H9 (cell line): ENCODE measurements around the gene LSMEM2. TPM values are rescaled to one million over a fixed set of nuclear protein-coding genes. Genes with fewer than 3 reads are reported as not detected.

ENCODE experiments used
- DNase-seq: peaks from one replicate; pipeline ENCODE4 v3.0.0-alpha.2; 2017
- H2AFZ ChIP-seq: one replicate; pipeline ENCODE4 v1.6.1; 2013; ENCODE audit warnings: mild to moderate bottlenecking, low read length, control low read depth, moderate library complexity
- H2AK5ac ChIP-seq: 2 replicates; pipeline ENCODE4 v1.6.1; 2013; ENCODE audit warnings: low read length, control low read depth, mixed read lengths; ENCODE audit not compliant: insufficient read length
- H2BK120ac ChIP-seq: one replicate; pipeline ENCODE4 v1.6.1; 2013; ENCODE audit warnings: low read depth, mild to moderate bottlenecking, low read length, control low read depth, inconsistent platforms; ENCODE audit not compliant: poor library complexity, severe bottlenecking
- H2BK12ac ChIP-seq: 2 replicates; pipeline ENCODE4 v1.6.1; 2013; ENCODE audit warnings: low read length, control low read depth, mixed read lengths, low read depth; ENCODE audit not compliant: insufficient read length
- H2BK15ac ChIP-seq: 2 replicates; pipeline ENCODE4 v1.6.1; 2013; ENCODE audit warnings: low read depth, low read length, control low read depth
- H2BK20ac ChIP-seq: one replicate; pipeline ENCODE4 v1.6.1; 2013; ENCODE audit warnings: low read depth, mild to moderate bottlenecking, low read length, control low read depth, inconsistent platforms; ENCODE audit not compliant: poor library complexity, severe bottlenecking
- H2BK5ac ChIP-seq: 2 replicates; pipeline ENCODE4 v1.6.1; 2013; ENCODE audit warnings: low read length, control low read depth, mixed read lengths; ENCODE audit not compliant: insufficient read length
- H3K14ac ChIP-seq: 2 replicates; pipeline ENCODE4 v1.6.1; 2013; ENCODE audit warnings: low read length, control low read depth; ENCODE audit not compliant: insufficient read depth
- H3K18ac ChIP-seq: 2 replicates; pipeline ENCODE4 v1.6.1; 2013; ENCODE audit warnings: low read depth, mild to moderate bottlenecking, mixed read lengths, low read length, control low read depth; ENCODE audit not compliant: insufficient read length
- H3K23ac ChIP-seq: 2 replicates; pipeline ENCODE4 v1.6.1; 2013; ENCODE audit warnings: low read length, control low read depth, mixed read lengths, low read depth; ENCODE audit not compliant: insufficient read length
- H3K23me2 ChIP-seq: 2 replicates; pipeline ENCODE4 v1.6.1; 2013; ENCODE audit warnings: low read depth, mild to moderate bottlenecking, mixed read lengths, low read length, control low read depth; ENCODE audit not compliant: insufficient read length, poor library complexity, severe bottlenecking
- H3K27ac ChIP-seq: 2 replicates; pipeline ENCODE4 v1.5.1; 2013; ENCODE audit warnings: low read length, control low read depth, mixed read lengths, low read depth; ENCODE audit not compliant: insufficient read length
- H3K27me3 ChIP-seq: 2 replicates; pipeline ENCODE4 v1.6.1; 2013; ENCODE audit warnings: low read length, control low read depth, inconsistent platforms; ENCODE audit not compliant: insufficient read depth
- H3K4ac ChIP-seq: 2 replicates; pipeline ENCODE4 v1.6.1; 2013; ENCODE audit warnings: low read depth, mild to moderate bottlenecking, control low read depth, inconsistent platforms, low read length, moderate library complexity
- H3K4me1 ChIP-seq: 2 replicates; pipeline ENCODE4 v1.6.1; 2013; ENCODE audit warnings: low read length, control low read depth, inconsistent platforms; ENCODE audit not compliant: insufficient read depth
- H3K4me2 ChIP-seq: 2 replicates; pipeline ENCODE4 v1.6.1; 2013; ENCODE audit warnings: low read length, control low read depth, mixed read lengths; ENCODE audit not compliant: insufficient read length, insufficient read depth
- H3K56ac ChIP-seq: 2 replicates; pipeline ENCODE4 v1.6.1; 2013; ENCODE audit warnings: low read depth, mild to moderate bottlenecking, mixed read lengths, low read length, control low read depth; ENCODE audit not compliant: insufficient read length
- H3K79me1 ChIP-seq: 2 replicates; pipeline ENCODE4 v1.6.1; 2013; ENCODE audit warnings: low read depth, mild to moderate bottlenecking, moderate library complexity, low read length, control low read depth, inconsistent platforms; ENCODE audit not compliant: insufficient read depth, poor library complexity, severe bottlenecking
- H3K79me2 ChIP-seq: 2 replicates; pipeline ENCODE4 v1.6.1; 2013; ENCODE audit warnings: low read length, control low read depth, inconsistent platforms; ENCODE audit not compliant: insufficient read depth
- H3K9ac ChIP-seq: 2 replicates; pipeline ENCODE4 v1.6.1; 2013; ENCODE audit warnings: low read length, control low read depth, mixed read lengths; ENCODE audit not compliant: insufficient read length; ENCODE audit errors: extremely low read depth
- H3K9me3 ChIP-seq: one replicate; pipeline ENCODE4 v1.6.1; 2013; ENCODE audit warnings: low read depth, low read length, inconsistent platforms; ENCODE audit not compliant: control insufficient read depth
- H3T11ph ChIP-seq: one replicate; pipeline ENCODE4 v1.6.1; 2013; ENCODE audit warnings: mild to moderate bottlenecking, low read length, control low read depth, inconsistent platforms
- H4K20me1 ChIP-seq: one replicate; pipeline ENCODE4 v1.6.1; 2013; ENCODE audit not compliant: control insufficient read depth, insufficient read length, insufficient read depth
- H4K5ac ChIP-seq: 2 replicates; pipeline ENCODE4 v1.6.1; 2013; ENCODE audit warnings: low read depth, mild to moderate bottlenecking, mixed read lengths, low read length, control low read depth; ENCODE audit not compliant: insufficient read length
- H4K8ac ChIP-seq: replicated peaks from 2 replicates; pipeline ENCODE4 v1.6.1; 2013; ENCODE audit warnings: low read length, control low read depth, mixed read lengths, low read depth; ENCODE audit not compliant: insufficient read length
- H4K91ac ChIP-seq: 2 replicates; pipeline ENCODE4 v1.6.1; 2013; ENCODE audit warnings: low read depth, mild to moderate bottlenecking, moderate library complexity, mixed read lengths, low read length, control low read depth; ENCODE audit not compliant: insufficient read length
- H3K27ac Mint-ChIP-seq, 3 experiments: 2 replicates in 2 of 3; 3 replicates in 1 of 3; pipeline ENCODE4 v1.8.0; 2020 to 2021; ENCODE audit warnings: mixed read lengths in 3 of 3, mild to moderate bottlenecking in 1 of 3, moderate library complexity in 1 of 3
- H3K27me3 Mint-ChIP-seq: 2 replicates; pipeline ENCODE4 v1.8.0; 2021; ENCODE audit warnings: low read depth, mild to moderate bottlenecking, moderate library complexity, mixed read lengths
- H3K36me3 Mint-ChIP-seq, 3 experiments: 2 replicates in 2 of 3; 3 replicates in 1 of 3; pipeline ENCODE4 v1.8.0; 2020 to 2021; ENCODE audit warnings: low read depth in 3 of 3, mixed read lengths in 3 of 3; ENCODE audit not compliant: insufficient read depth in 1 of 3
- H3K4me1 Mint-ChIP-seq, 2 experiments: 2 replicates each; pipeline ENCODE4 v1.8.0; 2020; ENCODE audit warnings: mixed read lengths in 2 of 2
- H3K4me3 Mint-ChIP-seq, 2 experiments: 2 replicates in 1 of 2; 3 replicates in 1 of 2; pipeline ENCODE4 v1.8.0; 2020 to 2021; ENCODE audit warnings: mild to moderate bottlenecking in 2 of 2, mixed read lengths in 2 of 2, moderate library complexity in 1 of 2
- H3K9me3 Mint-ChIP-seq, 2 experiments: 2 replicates in 1 of 2; 3 replicates in 1 of 2; pipeline ENCODE4 v1.8.0; 2020; ENCODE audit warnings: mild to moderate bottlenecking in 2 of 2, mixed read lengths in 2 of 2, moderate library complexity in 1 of 2
- WGBS: extraction: QIAGEN DNeasy Blood & Tissue Kit; methylation state at CpG from one replicate; pipeline ENCODE4 v1.1.7; 2013; ENCODE audit warnings: missing lambda C conversion rate, low lambda C conversion rate, mixed read lengths; ENCODE audit not compliant: insufficient read length; ENCODE audit errors: extremely low coverage; 5-methylcytosine and 5-hydroxymethylcytosine counted together
- total RNA-seq: library from RNA; stranded (reverse); gene quantifications from 2 replicates; pipeline ENCODE4 v1.2.1, GENCODE V29; 2021
- TF ChIP-seq, protein P1 (sequence below): fragments of 200-600 bp; sonication (generic); conservative IDR thresholded peaks from 3 replicates; pipeline ENCODE4 v1.8.0; 2021; ENCODE audit warnings: antibody characterized with exemption, mild to moderate bottlenecking

LSMEM2 gene
- total RNA-seq, 1 experiment from 2014 or later, result 0.50 TPM

DNA sequence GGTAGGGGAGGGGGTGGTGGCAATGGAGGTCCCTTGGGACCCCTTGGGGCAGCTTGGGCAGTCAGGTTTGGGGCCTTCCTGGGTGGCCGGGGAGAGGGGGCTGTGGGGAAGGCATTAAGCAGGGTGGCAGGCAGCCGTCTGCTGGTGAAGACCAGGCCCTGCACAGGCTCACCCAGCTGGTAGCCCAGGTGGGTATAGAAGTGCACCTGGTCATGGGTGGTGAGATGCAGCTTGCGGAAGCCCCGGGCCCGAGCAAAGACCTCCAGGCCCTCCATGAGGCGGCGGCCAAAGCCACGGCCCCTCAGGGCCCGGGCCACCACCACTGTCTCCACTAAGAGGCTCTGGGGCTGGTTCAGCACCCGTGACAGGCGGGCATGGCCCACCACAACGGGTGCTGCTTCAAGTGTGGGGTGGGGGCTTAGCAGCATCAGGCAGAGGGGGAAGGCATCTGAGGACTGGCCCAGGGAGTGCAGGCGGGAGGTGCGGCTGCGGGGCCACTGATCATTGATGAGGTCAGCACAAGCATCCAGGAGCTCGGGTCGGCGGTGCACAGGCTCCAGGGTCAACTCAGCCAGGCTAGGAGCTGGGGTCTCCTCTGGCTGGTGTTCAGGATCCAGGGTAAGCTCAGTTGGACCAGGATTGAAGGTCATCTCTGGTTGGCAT is 18.0 kb downstream of the LSMEM2 start:
- no peaks in the 10 kb centered on the region for H3K79me1 ChIP-seq
- H3K27me3 ChIP-seq, result no peaks in the 10 kb centered on the region
- no peak overlapping the region for H3K4me2 ChIP-seq
- H2BK120ac ChIP-seq, result no peak overlapping the region
- no peak overlapping the region for H4K5ac ChIP-seq
- no peaks in the 10 kb centered on the region for H3K9me3 ChIP-seq
- H4K91ac ChIP-seq, result no peak overlapping the region
- TF ChIP-seq, protein P1, sequence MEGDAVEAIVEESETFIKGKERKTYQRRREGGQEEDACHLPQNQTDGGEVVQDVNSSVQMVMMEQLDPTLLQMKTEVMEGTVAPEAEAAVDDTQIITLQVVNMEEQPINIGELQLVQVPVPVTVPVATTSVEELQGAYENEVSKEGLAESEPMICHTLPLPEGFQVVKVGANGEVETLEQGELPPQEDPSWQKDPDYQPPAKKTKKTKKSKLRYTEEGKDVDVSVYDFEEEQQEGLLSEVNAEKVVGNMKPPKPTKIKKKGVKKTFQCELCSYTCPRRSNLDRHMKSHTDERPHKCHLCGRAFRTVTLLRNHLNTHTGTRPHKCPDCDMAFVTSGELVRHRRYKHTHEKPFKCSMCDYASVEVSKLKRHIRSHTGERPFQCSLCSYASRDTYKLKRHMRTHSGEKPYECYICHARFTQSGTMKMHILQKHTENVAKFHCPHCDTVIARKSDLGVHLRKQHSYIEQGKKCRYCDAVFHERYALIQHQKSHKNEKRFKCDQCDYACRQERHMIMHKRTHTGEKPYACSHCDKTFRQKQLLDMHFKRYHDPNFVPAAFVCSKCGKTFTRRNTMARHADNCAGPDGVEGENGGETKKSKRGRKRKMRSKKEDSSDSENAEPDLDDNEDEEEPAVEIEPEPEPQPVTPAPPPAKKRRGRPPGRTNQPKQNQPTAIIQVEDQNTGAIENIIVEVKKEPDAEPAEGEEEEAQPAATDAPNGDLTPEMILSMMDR, result no peak
- Mint-ChIP-seq H3K9me3 (no peaks in the 10 kb centered on the region; a peak in 1 of 5 replicates), H3K36me3 (peaks cover 0 to 8% (median 1%) of the 10 kb centered on the region in 3 experiments; a peak in 1 of 7 replicates), H3K27ac (no peak overlapping the region), H3K27me3 (no peaks in the 10 kb centered on the region), H3K4me1 (peaks cover 22 to 23% of the 10 kb centered on the region in 2 experiments), H3K4me3 (no peak overlapping the region)
- no peak overlapping the region for H2BK5ac ChIP-seq
- H2BK12ac ChIP-seq, result no peak overlapping the region
- H3K79me2 ChIP-seq, result no peaks in the 10 kb centered on the region; the same call in 1 of the 2 replicates
- no peak overlapping the region for H3K27ac ChIP-seq
- no peak for DNase-seq
- H3K4ac ChIP-seq, result no peak overlapping the region
- H2AK5ac ChIP-seq, result no peak overlapping the region
- no peak overlapping the region for H3K56ac ChIP-seq
- H3K4me1 ChIP-seq, result no peaks in the 10 kb centered on the region
- H3T11ph ChIP-seq, result no peak overlapping the region
- no CpG with 5 or more reads among the region's 18 CpGs for WGBS
- no peak overlapping the region for H3K9ac ChIP-seq
- H4K8ac ChIP-seq, result no peak overlapping the region
- no peak overlapping the region for H2BK15ac ChIP-seq
- no peak overlapping the region for H3K18ac ChIP-seq
- H3K23ac ChIP-seq, result no peak overlapping the region
- peaks cover 6% of the 10 kb centered on the region for H3K23me2 ChIP-seq
- no peaks in the 10 kb centered on the region for H4K20me1 ChIP-seq
- H2AFZ ChIP-seq, result no peak overlapping the region
- H2BK20ac ChIP-seq, result no peak overlapping the region
- no peak overlapping the region for H3K14ac ChIP-seq
